ENCODE measurements around the gene PAPOLA.

PAPOLA gene

DNA sequence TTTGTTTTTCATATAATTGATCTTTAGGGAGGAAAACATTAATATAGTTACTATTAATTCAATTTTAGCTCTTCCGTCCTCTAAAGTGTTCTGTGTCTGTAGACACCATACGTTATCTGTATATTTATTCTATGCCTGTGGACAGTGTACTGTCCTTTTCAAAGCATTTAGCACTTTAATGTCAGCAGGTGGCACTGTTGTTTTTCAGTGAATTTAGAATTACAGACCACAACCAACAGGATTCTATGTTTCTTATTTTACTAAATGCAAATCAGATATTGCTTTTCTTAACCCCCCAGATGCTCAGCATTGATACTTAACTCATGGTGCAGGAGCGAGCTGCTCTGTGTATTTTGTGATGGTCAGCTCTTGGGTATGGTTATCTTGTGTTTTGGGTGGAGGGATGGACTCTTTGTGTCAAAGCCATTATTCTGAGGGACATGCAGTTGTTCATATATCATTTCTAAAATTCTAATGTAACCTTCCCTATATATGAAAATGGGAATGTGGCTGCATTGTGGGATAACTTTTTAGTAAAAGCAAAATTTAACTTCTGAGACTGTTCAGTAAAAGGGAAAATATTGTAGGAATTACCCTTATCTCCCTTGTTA lies 65.2 kb downstream of the PAPOLA start:
- DNase-seq (ENCODE audit: low spot score) = no peak
- TF ChIP-seq, protein P1, sequence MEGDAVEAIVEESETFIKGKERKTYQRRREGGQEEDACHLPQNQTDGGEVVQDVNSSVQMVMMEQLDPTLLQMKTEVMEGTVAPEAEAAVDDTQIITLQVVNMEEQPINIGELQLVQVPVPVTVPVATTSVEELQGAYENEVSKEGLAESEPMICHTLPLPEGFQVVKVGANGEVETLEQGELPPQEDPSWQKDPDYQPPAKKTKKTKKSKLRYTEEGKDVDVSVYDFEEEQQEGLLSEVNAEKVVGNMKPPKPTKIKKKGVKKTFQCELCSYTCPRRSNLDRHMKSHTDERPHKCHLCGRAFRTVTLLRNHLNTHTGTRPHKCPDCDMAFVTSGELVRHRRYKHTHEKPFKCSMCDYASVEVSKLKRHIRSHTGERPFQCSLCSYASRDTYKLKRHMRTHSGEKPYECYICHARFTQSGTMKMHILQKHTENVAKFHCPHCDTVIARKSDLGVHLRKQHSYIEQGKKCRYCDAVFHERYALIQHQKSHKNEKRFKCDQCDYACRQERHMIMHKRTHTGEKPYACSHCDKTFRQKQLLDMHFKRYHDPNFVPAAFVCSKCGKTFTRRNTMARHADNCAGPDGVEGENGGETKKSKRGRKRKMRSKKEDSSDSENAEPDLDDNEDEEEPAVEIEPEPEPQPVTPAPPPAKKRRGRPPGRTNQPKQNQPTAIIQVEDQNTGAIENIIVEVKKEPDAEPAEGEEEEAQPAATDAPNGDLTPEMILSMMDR (IDR thresholded peaks at IDR 0.05; ENCODE audit: extremely low read depth, missing control alignments) = peak; percentile 31

DNA sequence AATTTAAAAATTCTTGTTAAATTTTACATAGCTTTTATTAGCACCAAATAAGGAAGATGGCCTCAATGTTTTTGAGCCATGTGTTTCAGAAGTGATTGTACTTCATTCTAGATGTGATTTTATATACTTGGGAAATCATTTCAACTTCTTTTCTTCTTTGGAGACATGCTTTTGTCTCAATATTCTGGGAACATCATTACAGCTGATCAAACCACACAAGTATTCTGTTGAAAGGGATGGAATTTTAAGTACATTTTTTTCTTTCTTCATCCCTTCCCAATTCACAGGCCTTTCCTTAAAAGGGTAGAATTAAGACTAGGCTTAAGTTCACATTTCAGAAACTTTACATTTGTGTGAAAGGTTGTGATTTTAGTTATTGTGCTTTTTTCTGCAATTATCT lies 66.4 kb downstream of the PAPOLA start:
- TF ChIP-seq, protein P1 (IDR thresholded peaks at IDR 0.05; ENCODE audit: extremely low read depth, missing control alignments) = no peak
- DNase-seq (ENCODE audit: low spot score) = no peak

DNA sequence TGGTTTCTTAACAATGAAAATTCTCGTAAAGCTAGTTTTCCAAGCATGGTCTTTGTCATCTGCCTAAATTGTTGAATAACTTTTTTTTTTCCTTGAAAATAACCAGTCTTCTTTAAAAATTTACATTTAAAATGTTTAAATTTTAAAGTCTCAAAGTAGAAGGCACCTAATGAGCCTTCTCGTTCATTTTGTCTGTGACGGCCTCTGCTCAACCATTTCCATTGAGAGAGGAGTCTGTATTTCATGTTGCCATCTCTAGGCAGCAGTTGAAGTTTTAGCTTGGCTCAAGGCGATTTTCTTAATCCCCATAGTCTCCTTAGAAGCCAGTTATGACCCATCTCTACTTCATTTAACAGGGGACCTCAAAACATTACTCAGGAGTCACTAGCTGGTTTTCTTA lies 69.1 kb downstream of the PAPOLA start:
- TF ChIP-seq, protein P1 (IDR thresholded peaks at IDR 0.05; ENCODE audit: extremely low read depth, missing control alignments) = no peak
- no peak for DNase-seq (ENCODE audit: low spot score)

DNA sequence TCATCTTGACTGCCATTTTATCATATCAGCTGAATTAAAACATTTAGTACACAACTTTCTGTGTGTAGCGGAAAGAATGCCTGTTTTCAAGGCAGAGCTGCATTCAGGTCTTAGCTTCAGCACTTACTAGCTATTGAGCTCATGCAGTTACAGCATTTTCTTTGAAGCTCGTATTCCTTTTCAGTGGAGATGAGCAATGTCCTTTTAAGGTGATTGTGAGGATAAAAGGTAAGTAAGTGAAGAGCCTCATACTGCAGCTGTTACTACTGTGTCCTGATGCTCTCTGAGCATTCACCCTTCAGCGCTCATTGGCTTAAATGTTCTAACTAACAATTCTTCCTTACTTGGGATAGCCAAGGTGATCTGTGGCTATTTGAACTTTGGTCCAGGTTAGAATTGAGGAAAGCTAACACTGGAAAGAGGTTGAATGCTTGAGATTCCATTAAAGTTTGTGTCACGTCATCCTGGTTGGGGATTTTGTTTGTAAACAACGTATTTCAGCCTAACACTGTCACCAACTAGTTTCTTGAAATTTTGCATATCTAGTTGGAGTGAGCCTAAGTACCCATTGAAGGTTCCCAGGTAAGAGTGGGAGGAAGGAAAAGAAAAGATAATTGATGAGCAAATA lies 71.4 kb downstream of the PAPOLA start:
- TF ChIP-seq, protein P1 (IDR thresholded peaks at IDR 0.05; ENCODE audit: extremely low read depth, missing control alignments) = no peak

DNA sequence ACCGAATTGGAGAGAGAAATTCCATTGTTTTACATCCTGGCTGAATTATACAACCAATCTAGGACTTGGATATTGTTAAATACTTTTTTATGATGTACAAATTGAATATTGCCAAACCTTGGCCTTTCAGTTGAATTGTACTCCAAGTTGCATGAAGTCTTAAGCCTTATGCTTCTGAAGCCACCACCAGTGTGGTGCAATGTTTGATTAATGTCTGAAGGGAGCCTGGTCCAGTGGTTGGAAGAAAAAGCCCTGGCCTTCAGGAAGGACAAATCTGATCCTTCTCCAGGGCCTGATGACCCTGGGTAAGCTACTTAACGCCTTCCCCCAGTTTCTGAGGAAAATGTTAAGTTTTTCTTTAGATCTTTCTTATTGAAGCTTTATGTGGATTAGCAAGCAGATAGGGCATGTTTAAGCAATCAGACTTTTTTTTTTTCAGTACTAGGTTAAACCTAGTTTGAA lies 72.0 kb downstream of the PAPOLA start:
- no peak for DNase-seq (ENCODE audit: low spot score)
- TF ChIP-seq, protein P1 (IDR thresholded peaks at IDR 0.05; ENCODE audit: extremely low read depth, missing control alignments) = no peak

More for the DNA sequence above, 71.4 kb downstream of the PAPOLA start:
- no peak for DNase-seq (ENCODE audit: low spot score)

DNA sequence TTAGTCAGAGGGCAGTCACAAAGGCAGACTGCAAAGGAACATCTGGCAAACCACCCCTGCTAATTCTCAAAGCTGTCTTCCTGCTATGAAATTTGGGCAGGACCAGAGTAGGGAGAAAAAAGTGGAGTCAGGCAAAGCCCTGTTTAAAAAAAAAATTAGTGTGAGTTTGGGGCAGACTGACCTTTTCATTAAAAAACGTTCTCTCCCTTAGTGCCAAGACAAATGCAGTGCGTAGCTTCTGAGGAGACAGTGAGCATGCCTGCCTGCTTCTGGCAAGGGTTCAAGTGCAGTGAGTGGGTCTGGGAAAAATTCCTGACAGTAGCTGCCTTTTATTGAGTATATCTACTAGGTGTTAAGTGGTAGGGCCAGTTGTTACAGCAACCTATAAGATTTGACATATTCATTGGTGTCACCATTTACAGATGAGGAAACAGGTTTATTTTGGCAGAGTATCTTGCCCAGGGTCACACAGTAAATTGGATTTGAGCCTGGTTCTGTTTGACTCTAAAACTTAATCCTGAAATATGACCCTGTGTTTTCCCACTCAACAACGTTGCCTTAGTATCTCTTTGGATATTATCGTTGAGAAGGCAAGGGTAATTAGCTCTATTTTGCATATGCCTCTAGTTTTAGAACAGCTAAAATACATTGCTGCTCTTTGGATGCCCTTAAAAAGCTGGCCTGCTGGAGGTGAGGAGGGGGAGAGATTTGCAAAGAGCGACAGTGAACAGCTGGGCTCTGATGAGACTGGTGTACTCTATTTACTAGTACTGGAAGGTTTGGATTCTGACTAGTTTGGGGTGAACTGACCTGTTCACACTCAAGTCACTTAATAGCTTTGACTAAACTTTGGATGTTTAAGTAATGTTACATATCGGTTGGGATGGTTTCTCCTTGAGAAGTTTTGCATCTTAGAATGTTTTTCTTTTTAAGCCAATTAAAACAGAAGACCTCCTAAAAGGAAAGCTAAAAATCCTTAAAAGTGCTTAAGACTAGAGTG lies 72.8 kb downstream of the PAPOLA start:
- TF ChIP-seq, protein P1 (IDR thresholded peaks at IDR 0.05; ENCODE audit: extremely low read depth, missing control alignments) = no peak
- DNase-seq (ENCODE audit: low spot score) = no peak
